IPS-18a (cell line): ENCODE measurements around the gene SMYD4.

ENCODE experiments used
- H3K27ac ChIP-seq: one replicate; pipeline ENCODE4 v1.5.1; 2013; ENCODE audit warnings: low read length
- H3K27me3 ChIP-seq: one replicate; pipeline ENCODE4 v1.6.1; 2013; ENCODE audit warnings: mild to moderate bottlenecking, low read length; ENCODE audit not compliant: control insufficient read depth, insufficient read depth
- H3K36me3 ChIP-seq: one replicate; pipeline ENCODE4 v1.6.1; 2013; ENCODE audit warnings: low read depth, low read length; ENCODE audit not compliant: control insufficient read depth
- H3K4me1 ChIP-seq: one replicate; pipeline ENCODE4 v1.6.1; 2013; ENCODE audit warnings: low read depth, low read length; ENCODE audit not compliant: control insufficient read depth
- H3K4me3 ChIP-seq: one replicate; pipeline ENCODE4 v1.5.1; 2013; ENCODE audit warnings: low read length
- H3K9ac ChIP-seq: one replicate; pipeline ENCODE4 v1.6.1; 2013; ENCODE audit warnings: mild to moderate bottlenecking, low read length, moderate library complexity
- H3K9me3 ChIP-seq: one replicate; pipeline ENCODE4 v1.6.1; 2013; ENCODE audit warnings: low read depth, low read length; ENCODE audit not compliant: control insufficient read depth

Gene SMYD4

GRCh38 chr17:1762901-1763898, 66.5 kb downstream of the SMYD4 start:
- Histone ChIP-seq H3K4me1 (peaks cover 22% of the 10 kb centered on the region), H3K9me3 (no peaks in the 10 kb centered on the region), H3K27me3 (no peaks in the 10 kb centered on the region), H3K4me3 (peak overlapping the region; percentile 12), H3K36me3 (no peaks in the 10 kb centered on the region), H3K9ac (no peak overlapping the region), H3K27ac (no peak overlapping the region)

- no peaks in the 10 kb centered on the region for H3K36me3 ChIP-seq
- peak overlapping the region; percentile 12 for H3K4me3 ChIP-seq
- H3K27ac ChIP-seq, result no peak overlapping the region
- no peaks in the 10 kb centered on the region for H3K27me3 ChIP-seq
- peaks cover 22% of the 10 kb centered on the region for H3K4me1 ChIP-seq
- no peaks in the 10 kb centered on the region for H3K9me3 ChIP-seq
- peak overlapping the region; percentile 50 for H3K9ac ChIP-seq
These were observed 67.3 kb downstream of the SMYD4 start for GRCh38 chr17:1762233-1762900.

- Histone ChIP-seq H3K36me3 (no peaks in the 10 kb centered on the region), H3K4me1 (peaks cover 22% of the 10 kb centered on the region), H3K4me3 (no peak overlapping the region), H3K9ac (no peak overlapping the region), H3K27me3 (no peaks in the 10 kb centered on the region), H3K9me3 (no peaks in the 10 kb centered on the region), H3K27ac (no peak overlapping the region)
These were observed 70.2 kb downstream of the SMYD4 start for GRCh38 chr17:1759529-1759928.

- H3K9me3 ChIP-seq, result no peaks in the 10 kb centered on the region
- H3K9ac ChIP-seq, result no peak overlapping the region
- H3K4me1 ChIP-seq, result peaks cover 20% of the 10 kb centered on the region
- no peak overlapping the region for H3K4me3 ChIP-seq
- H3K36me3 ChIP-seq, result no peaks in the 10 kb centered on the region
- H3K27ac ChIP-seq, result no peak overlapping the region
- no peaks in the 10 kb centered on the region for H3K27me3 ChIP-seq
These were observed 70.9 kb downstream of the SMYD4 start for GRCh38 chr17:1758807-1759206.

- no peak overlapping the region for H3K4me3 ChIP-seq
- no peaks in the 10 kb centered on the region for H3K36me3 ChIP-seq
- H3K27me3 ChIP-seq, result no peaks in the 10 kb centered on the region
- no peaks in the 10 kb centered on the region for H3K4me1 ChIP-seq
- no peaks in the 10 kb centered on the region for H3K9me3 ChIP-seq
- no peak overlapping the region for H3K9ac ChIP-seq
- H3K27ac ChIP-seq, result no peak overlapping the region
These were observed 73.9 kb downstream of the SMYD4 start for GRCh38 chr17:1755827-1756262.

- Histone ChIP-seq H3K36me3 (no peaks in the 10 kb centered on the region), H3K9ac (no peak overlapping the region), H3K9me3 (no peaks in the 10 kb centered on the region), H3K27me3 (no peaks in the 10 kb centered on the region), H3K4me3 (no peak overlapping the region), H3K4me1 (no peaks in the 10 kb centered on the region), H3K27ac (no peak overlapping the region)
These were observed 74.4 kb downstream of the SMYD4 start for GRCh38 chr17:1755252-1755826.

- Histone ChIP-seq H3K27ac (no peak overlapping the region), H3K4me3 (no peak overlapping the region), H3K36me3 (no peaks in the 10 kb centered on the region), H3K9ac (no peak overlapping the region), H3K4me1 (no peaks in the 10 kb centered on the region), H3K9me3 (no peaks in the 10 kb centered on the region), H3K27me3 (no peaks in the 10 kb centered on the region)
These were observed 75.1 kb downstream of the SMYD4 start for GRCh38 chr17:1754430-1755112.

- no peaks in the 10 kb centered on the region for H3K27me3 ChIP-seq
- H3K4me3 ChIP-seq, result no peak overlapping the region
- no peak overlapping the region for H3K9ac ChIP-seq
- no peak overlapping the region for H3K27ac ChIP-seq
- no peaks in the 10 kb centered on the region for H3K4me1 ChIP-seq
- H3K9me3 ChIP-seq, result no peaks in the 10 kb centered on the region
- H3K36me3 ChIP-seq, result no peaks in the 10 kb centered on the region
These were observed 75.8 kb downstream of the SMYD4 start for GRCh38 chr17:1753767-1754429.

- Histone ChIP-seq H3K4me3 (no peak overlapping the region), H3K9ac (no peak overlapping the region), H3K27me3 (no peaks in the 10 kb centered on the region), H3K36me3 (no peaks in the 10 kb centered on the region), H3K27ac (no peak overlapping the region), H3K4me1 (no peaks in the 10 kb centered on the region), H3K9me3 (no peaks in the 10 kb centered on the region)
These were observed 77.1 kb downstream of the SMYD4 start for GRCh38 chr17:1752425-1753262.

- Histone ChIP-seq H3K27ac (no peak overlapping the region), H3K4me1 (no peaks in the 10 kb centered on the region), H3K27me3 (no peaks in the 10 kb centered on the region), H3K9ac (no peak overlapping the region), H3K36me3 (no peaks in the 10 kb centered on the region), H3K4me3 (no peak overlapping the region), H3K9me3 (no peaks in the 10 kb centered on the region)
These were observed 79.1 kb downstream of the SMYD4 start for GRCh38 chr17:1750628-1751027.
